B cell (primary cell): ENCODE measurements around the gene PPP1CB. TPM values are rescaled to one million over a fixed set of nuclear protein-coding genes. Genes with fewer than 3 reads are reported as not detected.

Source experiments
- ATAC-seq: fragments of 200-7000 bp; cut with Tn5 transposase; one replicate; pipeline ENCODE4 v1.10.0; 2021; ENCODE audit warnings: low read depth, mild to moderate bottlenecking, moderate number of reproducible peaks, moderate library complexity
- CTCF ChIA-PET: fragments of 350-600 bp; sonication (Branson Sonifier 250); formaldehyde crosslinking; loops from one replicate; lab custom pipeline; 2021; ENCODE audit warnings: antibody characterized with exemption, inconsistent platforms; lab: Charles Lee
- POLR2A ChIA-PET: fragments of 350-600 bp; sonication (Branson Sonifier 250); formaldehyde crosslinking; loops from one replicate; lab custom pipeline; 2021; ENCODE audit warnings: antibody characterized with exemption; lab: Charles Lee
- DNase-seq: peaks from one replicate; pipeline ENCODE4 v3.0.0; 2013
- H2AFZ ChIP-seq: 2 replicates; pipeline ENCODE4 v1.6.1; 2012; ENCODE audit warnings: mild to moderate bottlenecking, low read depth, low read length; ENCODE audit not compliant: insufficient read depth, poor library complexity, severe bottlenecking
- H3K27ac ChIP-seq, 2 donors: 1 replicate in 1 of 2; 2 replicates in 1 of 2; pipeline ENCODE4 v1.5.1; 2012 to 2013; ENCODE audit warnings: low read length in 2 of 2, mild to moderate bottlenecking in 2 of 2, moderate library complexity in 1 of 2
- H3K27me3 ChIP-seq, 4 experiments: fragments of 200-600 bp in 1 of 4; sonication (generic) in 1 of 4; replicated peaks in 1 of 4; 1 replicate in 2 of 4; 2 replicates in 2 of 4; pipeline versions ENCODE4 v1.6.1 to v1.7.0; 2013 to 2016; ENCODE audit warnings: low read length in 3 of 4, mild to moderate bottlenecking in 2 of 4, mixed read lengths in 1 of 4, moderate library complexity in 1 of 4; ENCODE audit not compliant: insufficient read depth in 4 of 4, control insufficient read depth in 3 of 4; ENCODE audit errors: control extremely low read depth in 1 of 4
- H3K36me3 ChIP-seq, 2 experiments: replicated peaks in 1 of 2; 1 replicate in 1 of 2; 2 replicates in 1 of 2; pipeline versions ENCODE4 v1.6.1 to v1.7.1; 2013; ENCODE audit warnings: low read length in 1 of 2; ENCODE audit not compliant: insufficient read depth in 2 of 2, control insufficient read depth in 1 of 2; ENCODE audit errors: control extremely low read depth in 1 of 2, extremely low read depth in 1 of 2
- H3K4me1 ChIP-seq, 2 donors: fragments of 200-600 bp in 1 of 2; sonication (generic) in 1 of 2; 1 replicate in 1 of 2; 2 replicates in 1 of 2; pipeline versions ENCODE4 v1.5.1 to v1.6.1; 2013 to 2017; ENCODE audit warnings: low read length in 2 of 2; ENCODE audit not compliant: control insufficient read depth in 2 of 2, insufficient read depth in 2 of 2
- H3K4me2 ChIP-seq: replicated peaks from 2 replicates; pipeline ENCODE3; 2012; ENCODE audit warnings: mild to moderate bottlenecking, low read depth, low read length; ENCODE audit not compliant: poor library complexity, severe bottlenecking
- H3K4me3 ChIP-seq, 5 experiments: fragments of 200-600 bp in 1 of 5; sonication (generic) in 1 of 5; 1 replicate in 3 of 5; 2 replicates in 2 of 5; pipeline versions ENCODE4 v1.5.1 to v1.7.0; 2011 to 2016; ENCODE audit warnings: low read length in 4 of 5, mild to moderate bottlenecking in 4 of 5, low read depth in 2 of 5, control low read depth in 1 of 5, moderate library complexity in 1 of 5; ENCODE audit not compliant: insufficient read depth in 1 of 5; ENCODE audit errors: control extremely low read depth in 1 of 5, extremely low read depth in 1 of 5
- H3K79me2 ChIP-seq: fragments of 200-600 bp; sonication (generic); one replicate; pipeline ENCODE4 v1.6.0; 2016; ENCODE audit warnings: low read length; ENCODE audit not compliant: control insufficient read depth, insufficient read depth
- H3K9ac ChIP-seq: fragments of 200-600 bp; sonication (generic); 2 replicates; pipeline ENCODE4 v1.6.1; 2017; ENCODE audit warnings: mild to moderate bottlenecking, low read length, moderate library complexity
- H3K9me3 ChIP-seq, 3 donors: one replicate each; pipeline versions ENCODE4 v1.6.1 to v1.7.1; 2013; ENCODE audit warnings: low read length in 2 of 3; ENCODE audit not compliant: control insufficient read depth in 2 of 3, insufficient read depth in 1 of 3; ENCODE audit errors: control extremely low read depth in 1 of 3
- H4K20me1 ChIP-seq: 2 replicates; pipeline ENCODE4 v1.6.0; 2012; ENCODE audit warnings: mild to moderate bottlenecking, low read length; ENCODE audit not compliant: insufficient read depth, control insufficient read depth, poor library complexity, severe bottlenecking
- H3K27ac Mint-ChIP-seq: one replicate; pipeline ENCODE4 v1.8.0; 2021; ENCODE audit warnings: mixed read lengths
- H3K27me3 Mint-ChIP-seq: one replicate; pipeline ENCODE4 v1.8.0; 2021; ENCODE audit warnings: mixed read lengths
- H3K4me1 Mint-ChIP-seq: one replicate; pipeline ENCODE4 v1.8.0; 2021; ENCODE audit warnings: mixed read lengths
- H3K4me3 Mint-ChIP-seq: one replicate; pipeline ENCODE4 v1.8.0; 2021; ENCODE audit warnings: mixed read lengths
- H3K9me3 Mint-ChIP-seq: one replicate; pipeline ENCODE4 v1.8.0; 2022; ENCODE audit warnings: mixed read lengths; ENCODE audit not compliant: insufficient read depth
- CTCF ChIP-seq: fragments of 200-600 bp; IDR thresholded peaks from one replicate; pipeline ENCODE4 v1.8.0; 2022; ENCODE audit warnings: antibody characterized with exemption, mild to moderate bottlenecking
- EZH2 ChIP-seq: IDR thresholded peaks from 2 replicates; pipeline ENCODE4 v1.6.1; 2012; ENCODE audit warnings: borderline replicate concordance, low read depth, mild to moderate bottlenecking, moderate library complexity, low read length; ENCODE audit not compliant: insufficient read depth, poor library complexity, severe bottlenecking
- WGBS: methylation state at CpG from one replicate; pipeline ENCODE4 v1.1.5; 2013; ENCODE audit warnings: missing lambda C conversion rate; ENCODE audit not compliant: insufficient coverage; 5-methylcytosine and 5-hydroxymethylcytosine counted together
- intact Hi-C: fragments of 100-400 bp; cut with micrococcal nuclease; formaldehyde crosslinking; loops from one replicate; pipeline ENCODE4 v1.10.0; 2022
- polyA plus RNA-seq: library from polyadenylated mRNA; depleted of rRNA; stranded (reverse); fragments of >200 nt; gene quantifications from 2 replicates; pipeline ENCODE4 v1.2.3, GENCODE V29; 2012
- total RNA-seq, 2 donors: library from RNA; stranded (reverse); fragments of 120-200 nt in 1 of 2; gene quantifications; 1 replicate in 1 of 2; 2 replicates in 1 of 2; pipeline versions ENCODE4 v1.2.3 to v1.2.4, GENCODE V29; 2013 to 2022

Gene PPP1CB
- total and polyA plus RNA-seq, 2 donors (not counting 1 experiment from before 2014, with no cell fraction given): 26.9 to 152 TPM

- ATAC-seq (no peak), DNase-seq (no peak)
- peaks cover 9 to 38% of the 10 kb centered on the region in 2 experiments for H3K36me3 ChIP-seq
- no peak overlapping the region for H2AFZ ChIP-seq
- H3K79me2 ChIP-seq: no peaks in the 10 kb centered on the region
- Mint-ChIP-seq H3K4me1 (no peaks in the 10 kb centered on the region), H3K4me3 (no peak overlapping the region), H3K9me3 (no peaks in the 10 kb centered on the region), H3K27me3 (no peaks in the 10 kb centered on the region), H3K27ac (no peak overlapping the region)
- peaks cover 9% of the 10 kb centered on the region for H4K20me1 ChIP-seq
- no peaks in the 10 kb centered on the region for H3K4me1 ChIP-seq
- intact Hi-C loops: no loop called here
- H3K4me3 ChIP-seq: no peak overlapping the region
- no peak overlapping the region for H3K27ac ChIP-seq
- no peak for TF ChIP-seq CTCF
- TF ChIP-seq EZH2: no peak
- ChIA-PET CTCF (interaction anchor here (0.7 to 1.3 kb wide), 2 partner anchors 18 to 338 kb away, joined by 3 to 4 read pairs; no protein-coding TSS in a partner anchor), POLR2A (no interaction called here)
- H3K9me3 ChIP-seq: no peaks in the 10 kb centered on the region
- H3K27me3 ChIP-seq: no peaks in the 10 kb centered on the region
- no CpG with 5 or more reads among the region's 4 CpGs for WGBS
- no peak overlapping the region for H3K9ac ChIP-seq
- H3K4me2 ChIP-seq: no peak overlapping the region
These were observed 51.4 kb downstream of the PPP1CB start for GRCh38 chr2:28802975-28803429.

GRCh38 chr2:28809927-28810326 is 58.3 kb downstream of the PPP1CB start:
- Mint-ChIP-seq H3K9me3 (no peaks in the 10 kb centered on the region), H3K27ac (no peak overlapping the region), H3K4me1 (peaks cover 14% of the 10 kb centered on the region), H3K4me3 (peak overlapping the region; percentile 86), H3K27me3 (no peaks in the 10 kb centered on the region)
- intact Hi-C loops: loop anchor here (2.0 to 5.0 kb wide), 4 partner anchors 58 to 243 kb away; partner anchors contain the start of genes PPP1CB and TRMT61B
- Histone ChIP-seq H3K79me2 (no peaks in the 10 kb centered on the region), H3K4me3 (peak overlapping the region in 4 of 5 experiments; percentile 43 to 75 (median 56)), H3K4me2 (peak overlapping the region; percentile 91), H3K27ac (no peak overlapping the region), H2AFZ (peak overlapping the region; percentile 87), H3K27me3 (peaks cover 0 to 7% (median 0%) of the 10 kb centered on the region in 4 experiments), H3K36me3 (no peaks in the 10 kb centered on the region), H4K20me1 (no peaks in the 10 kb centered on the region), H3K9me3 (peaks cover 0 to 9% (median 0%) of the 10 kb centered on the region in 3 donors), H3K4me1 (peaks cover 12 to 16% of the 10 kb centered on the region in 2 donors), H3K9ac (peak overlapping the region; percentile 73)
- WGBS: 74% methylated on average over 8 of the region's 10 CpGs
- ChIA-PET POLR2A (interaction anchor here (0.6 to 0.7 kb wide), 2 partner anchors 192 to 377 kb away, joined by 4 read pairs; no protein-coding TSS in a partner anchor), CTCF (interaction anchor here (0.9 to 2.8 kb wide), 4 partner anchors 10 to 215 kb away, joined by 3 to 10 read pairs (median 5); no protein-coding TSS in a partner anchor)
- ATAC-seq (no peak), DNase-seq (no peak)
- TF ChIP-seq EZH2 (no peak), CTCF (no peak)
